Neural progenitor cell (in vitro differentiated cells): ENCODE measurements around the gene CGB2. TPM values are rescaled to one million over a fixed set of nuclear protein-coding genes. Genes with fewer than 3 reads are reported as not detected.

Experiments
- DNase-seq: peaks from one replicate; pipeline ENCODE4 v3.0.0-alpha.2; 2016; ENCODE audit warnings: low spot score
- H2AFZ ChIP-seq: fragments of 200-600 bp; sonication (generic); replicated peaks from 2 replicates; pipeline ENCODE4 v1.6.1; 2016; ENCODE audit warnings: antibody characterized with exemption
- H3F3A ChIP-seq: fragments of 200-600 bp; sonication (generic); 2 replicates; pipeline ENCODE4 v1.6.1; 2016; ENCODE audit warnings: antibody characterized with exemption, low read depth
- H3K27ac ChIP-seq: fragments of 200-600 bp; sonication (generic); 2 replicates; pipeline ENCODE4 v1.5.1; 2016; ENCODE audit warnings: mild to moderate bottlenecking
- H3K27me3 ChIP-seq: fragments of 200-600 bp; sonication (generic); 2 replicates; pipeline ENCODE4 v1.6.1; 2016; ENCODE audit warnings: mild to moderate bottlenecking, moderate library complexity
- H3K36me3 ChIP-seq: fragments of 200-600 bp; sonication (generic); 2 replicates; pipeline ENCODE4 v1.5.1; 2016
- H3K4me1 ChIP-seq: fragments of 200-600 bp; sonication (generic); 2 replicates; pipeline ENCODE4 v1.6.1; 2016; ENCODE audit warnings: mixed run types
- H3K4me2 ChIP-seq: fragments of 200-600 bp; sonication (generic); 2 replicates; pipeline ENCODE4 v1.6.1; 2016
- H3K4me3 ChIP-seq: fragments of 200-600 bp; sonication (generic); 2 replicates; pipeline ENCODE4 v1.5.1; 2016
- H3K79me2 ChIP-seq: fragments of 200-600 bp; sonication (generic); 2 replicates; pipeline ENCODE4 v1.6.1; 2016; ENCODE audit warnings: low read depth
- H3K9ac ChIP-seq: fragments of 200-600 bp; sonication (generic); 2 replicates; pipeline ENCODE4 v1.6.1; 2016
- H3K9me3 ChIP-seq: fragments of 200-600 bp; sonication (generic); 2 replicates; pipeline ENCODE4 v1.5.1; 2016; ENCODE audit warnings: low read depth
- H4K20me1 ChIP-seq: fragments of 200-600 bp; sonication (generic); 2 replicates; pipeline ENCODE4 v1.6.1; 2016; ENCODE audit warnings: low read depth
- H3K27ac Mint-ChIP-seq: 3 replicates; pipeline ENCODE4 v1.8.0; 2021; ENCODE audit warnings: mixed read lengths
- H3K27me3 Mint-ChIP-seq: 2 replicates; pipeline ENCODE4 v1.8.0; 2022; ENCODE audit warnings: low read depth, mild to moderate bottlenecking, inconsistent platforms, moderate library complexity, mixed read lengths; ENCODE audit not compliant: insufficient read depth
- H3K36me3 Mint-ChIP-seq: 3 replicates; pipeline ENCODE4 v1.8.0; 2021; ENCODE audit warnings: mixed read lengths
- H3K4me1 Mint-ChIP-seq: 3 replicates; pipeline ENCODE4 v1.8.0; 2021; ENCODE audit warnings: mixed read lengths
- H3K4me3 Mint-ChIP-seq: 3 replicates; pipeline ENCODE4 v1.8.0; 2021; ENCODE audit warnings: mild to moderate bottlenecking, moderate library complexity, mixed read lengths
- H3K9me3 Mint-ChIP-seq: 3 replicates; pipeline ENCODE4 v1.8.0; 2020; ENCODE audit warnings: mixed read lengths
- EZH2 ChIP-seq: fragments of 200-600 bp; sonication (generic); IDR thresholded peaks from 2 replicates; pipeline ENCODE4 v1.6.1; 2017; ENCODE audit warnings: antibody characterized with exemption, mild to moderate bottlenecking, moderate library complexity
- EZH2phosphoT487 ChIP-seq: fragments of 200-600 bp; sonication (generic); IDR thresholded peaks from 2 replicates; pipeline ENCODE4 v1.6.1; 2017; ENCODE audit warnings: antibody characterized with exemption
- total RNA-seq: library from RNA; depleted of rRNA; stranded (reverse); fragments of >200 nt; gene quantifications from 2 replicates; pipeline ENCODE4 v1.2.3, GENCODE V29; 2015; ENCODE audit warnings: low replicate concordance
- TF ChIP-seq, protein P1 (sequence below): fragments of 200-600 bp; sonication (generic); IDR thresholded peaks from 2 replicates; pipeline ENCODE4 v1.5.1; 2017; ENCODE audit warnings: antibody characterized with exemption, mild to moderate bottlenecking

The CGB2 gene
- total RNA-seq, 1 donor from 2014 or later = not detected

DNA sequence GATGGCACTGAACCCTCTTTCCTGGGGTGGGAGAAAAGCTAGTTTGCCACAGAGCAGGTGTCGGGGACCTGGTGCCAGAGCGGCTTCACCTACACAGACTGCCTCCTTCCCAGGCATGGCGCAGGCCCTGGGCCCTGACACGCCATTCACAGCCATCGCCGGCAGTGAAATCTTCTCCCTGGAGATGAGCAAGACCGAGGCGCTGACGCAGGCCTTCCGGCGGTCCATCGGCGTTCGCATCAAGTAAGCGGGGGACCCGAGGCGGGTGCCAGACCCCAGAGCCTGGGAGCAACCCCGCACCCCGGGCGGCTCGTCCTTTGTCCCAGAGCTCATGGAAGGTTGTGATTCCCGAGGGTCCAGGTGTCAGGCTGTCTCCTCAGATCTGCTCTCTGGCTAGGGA, 24.8 kb upstream of the CGB2 start:
- no peaks in the 10 kb centered on the region for H3K9me3 ChIP-seq
- no peaks in the 10 kb centered on the region for H3F3A ChIP-seq
- no peak overlapping the region for H3K4me2 ChIP-seq
- DNase-seq = no peak
- H3K36me3 ChIP-seq = no peaks in the 10 kb centered on the region
- H3K4me3 ChIP-seq = no peak overlapping the region
- H3K27me3 Mint-ChIP-seq = no peaks in the 10 kb centered on the region
- H3K4me3 Mint-ChIP-seq = no peak overlapping the region
- peaks cover 12% of the 10 kb centered on the region for H3K36me3 Mint-ChIP-seq
- H3K4me1 Mint-ChIP-seq = no peaks in the 10 kb centered on the region
- H3K79me2 ChIP-seq = no peaks in the 10 kb centered on the region
- no peak overlapping the region for H3K27ac ChIP-seq
- TF ChIP-seq, protein P1, sequence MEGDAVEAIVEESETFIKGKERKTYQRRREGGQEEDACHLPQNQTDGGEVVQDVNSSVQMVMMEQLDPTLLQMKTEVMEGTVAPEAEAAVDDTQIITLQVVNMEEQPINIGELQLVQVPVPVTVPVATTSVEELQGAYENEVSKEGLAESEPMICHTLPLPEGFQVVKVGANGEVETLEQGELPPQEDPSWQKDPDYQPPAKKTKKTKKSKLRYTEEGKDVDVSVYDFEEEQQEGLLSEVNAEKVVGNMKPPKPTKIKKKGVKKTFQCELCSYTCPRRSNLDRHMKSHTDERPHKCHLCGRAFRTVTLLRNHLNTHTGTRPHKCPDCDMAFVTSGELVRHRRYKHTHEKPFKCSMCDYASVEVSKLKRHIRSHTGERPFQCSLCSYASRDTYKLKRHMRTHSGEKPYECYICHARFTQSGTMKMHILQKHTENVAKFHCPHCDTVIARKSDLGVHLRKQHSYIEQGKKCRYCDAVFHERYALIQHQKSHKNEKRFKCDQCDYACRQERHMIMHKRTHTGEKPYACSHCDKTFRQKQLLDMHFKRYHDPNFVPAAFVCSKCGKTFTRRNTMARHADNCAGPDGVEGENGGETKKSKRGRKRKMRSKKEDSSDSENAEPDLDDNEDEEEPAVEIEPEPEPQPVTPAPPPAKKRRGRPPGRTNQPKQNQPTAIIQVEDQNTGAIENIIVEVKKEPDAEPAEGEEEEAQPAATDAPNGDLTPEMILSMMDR = no peak
- TF ChIP-seq EZH2phosphoT487 (no peak), EZH2 (no peak)
- H3K9me3 Mint-ChIP-seq = no peaks in the 10 kb centered on the region
- H4K20me1 ChIP-seq = no peaks in the 10 kb centered on the region
- H2AFZ ChIP-seq = no peak overlapping the region
- H3K9ac ChIP-seq = no peak overlapping the region
- H3K27ac Mint-ChIP-seq = no peak overlapping the region
- H3K4me1 ChIP-seq = no peaks in the 10 kb centered on the region
- no peaks in the 10 kb centered on the region for H3K27me3 ChIP-seq

- no peak for DNase-seq
- Histone ChIP-seq H3K4me1 (no peaks in the 10 kb centered on the region), H2AFZ (no peak overlapping the region), H3K27me3 (no peaks in the 10 kb centered on the region), H3K9ac (no peak overlapping the region), H3K9me3 (no peaks in the 10 kb centered on the region), H3K36me3 (no peaks in the 10 kb centered on the region), H4K20me1 (no peaks in the 10 kb centered on the region), H3K4me2 (no peak overlapping the region), H3K27ac (no peak overlapping the region), H3K79me2 (no peaks in the 10 kb centered on the region), H3F3A (no peaks in the 10 kb centered on the region), H3K4me3 (no peak overlapping the region)
- TF ChIP-seq EZH2phosphoT487 (no peak), EZH2 (no peak)
- Mint-ChIP-seq H3K4me3 (no peak overlapping the region), H3K9me3 (no peaks in the 10 kb centered on the region), H3K27me3 (no peaks in the 10 kb centered on the region), H3K36me3 (peaks cover 13% of the 10 kb centered on the region), H3K27ac (no peak overlapping the region), H3K4me1 (no peaks in the 10 kb centered on the region)
These were observed 21.9 kb upstream of the CGB2 start for GRCh38 chr19:49009828-49010227.

DNA sequence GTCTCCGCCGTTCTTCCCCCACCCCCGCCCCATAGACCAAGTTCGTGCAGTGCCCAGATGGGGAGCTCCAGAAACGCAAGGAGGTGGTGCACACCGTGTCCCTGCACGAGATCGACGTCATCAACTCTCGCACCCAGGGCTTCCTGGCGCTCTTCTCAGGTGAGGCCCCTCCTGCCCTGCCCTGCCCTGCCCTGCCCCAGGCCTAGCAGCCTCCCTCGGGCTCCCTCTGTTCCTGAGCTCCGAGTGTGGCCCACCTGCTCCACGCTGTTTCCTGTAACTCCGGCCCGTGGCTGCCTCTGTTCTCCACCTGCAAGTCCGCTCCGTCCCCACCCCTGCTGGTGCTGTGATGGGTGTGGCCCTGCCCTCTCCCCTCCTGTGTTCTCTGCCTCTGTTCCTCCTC, 21.2 kb upstream of the CGB2 start:
- DNase-seq = no peak
- no peaks in the 10 kb centered on the region for H3K79me2 ChIP-seq
- H3K9ac ChIP-seq = no peak overlapping the region
- Mint-ChIP-seq H3K36me3 (peaks cover 13% of the 10 kb centered on the region), H3K9me3 (no peaks in the 10 kb centered on the region), H3K27me3 (no peaks in the 10 kb centered on the region), H3K4me3 (no peak overlapping the region), H3K27ac (no peak overlapping the region), H3K4me1 (no peaks in the 10 kb centered on the region)
- TF ChIP-seq EZH2phosphoT487 (no peak), EZH2 (no peak)
- TF ChIP-seq, protein P1 = no peak
- no peaks in the 10 kb centered on the region for H4K20me1 ChIP-seq
- no peaks in the 10 kb centered on the region for H3K36me3 ChIP-seq
- no peaks in the 10 kb centered on the region for H3K4me1 ChIP-seq
- no peak overlapping the region for H2AFZ ChIP-seq
- no peaks in the 10 kb centered on the region for H3K27me3 ChIP-seq
- no peaks in the 10 kb centered on the region for H3K9me3 ChIP-seq
- H3K4me3 ChIP-seq = no peak overlapping the region
- H3K4me2 ChIP-seq = no peak overlapping the region
- no peaks in the 10 kb centered on the region for H3F3A ChIP-seq
- H3K27ac ChIP-seq = no peak overlapping the region

DNA sequence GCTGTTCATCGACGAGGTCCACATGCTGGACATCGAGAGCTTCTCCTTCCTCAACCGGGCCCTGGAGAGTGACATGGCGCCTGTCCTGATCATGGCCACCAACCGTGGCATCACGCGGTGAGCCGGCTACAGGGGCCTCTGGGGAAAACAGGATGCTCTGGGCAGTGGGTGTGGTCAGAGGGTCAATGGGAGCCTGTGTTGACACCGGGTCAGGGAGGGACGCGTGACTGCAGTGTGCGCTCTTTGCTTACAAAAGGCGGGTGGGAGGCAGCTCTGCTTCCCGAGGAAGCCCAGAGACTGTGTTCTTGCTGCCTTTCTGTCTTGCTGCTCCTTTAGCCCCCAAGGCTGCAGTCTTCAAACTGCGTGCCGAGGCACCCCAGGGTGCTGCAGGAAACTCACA, 20.5 kb upstream of the CGB2 start:
- H3K79me2 ChIP-seq = no peaks in the 10 kb centered on the region
- no peak overlapping the region for H2AFZ ChIP-seq
- peaks cover 15% of the 10 kb centered on the region for H3K36me3 Mint-ChIP-seq
- no peak overlapping the region for H3K4me2 ChIP-seq
- no peaks in the 10 kb centered on the region for H3K4me1 Mint-ChIP-seq
- H3K4me3 ChIP-seq = no peak overlapping the region
- no peak overlapping the region for H3K9ac ChIP-seq
- no peaks in the 10 kb centered on the region for H3K9me3 ChIP-seq
- H3K4me3 Mint-ChIP-seq = no peak overlapping the region
- no peak overlapping the region for H3K27ac ChIP-seq
- H3K27me3 Mint-ChIP-seq = no peaks in the 10 kb centered on the region
- no peak for DNase-seq
- no peaks in the 10 kb centered on the region for H3K27me3 ChIP-seq
- H4K20me1 ChIP-seq = no peaks in the 10 kb centered on the region
- no peaks in the 10 kb centered on the region for H3F3A ChIP-seq
- TF ChIP-seq EZH2phosphoT487 = no peak
- TF ChIP-seq, protein P1 = no peak
- TF ChIP-seq EZH2 = no peak
- no peaks in the 10 kb centered on the region for H3K4me1 ChIP-seq
- H3K9me3 Mint-ChIP-seq = no peaks in the 10 kb centered on the region
- H3K27ac Mint-ChIP-seq = no peak overlapping the region
- H3K36me3 ChIP-seq = no peaks in the 10 kb centered on the region
